GM12873 (cell line): ENCODE measurements around the gene HACD1.

Experiments
- CTCF ChIP-seq: IDR thresholded peaks from 2 replicates; pipeline ENCODE4 v1.5.1; 2012; ENCODE audit warnings: low read depth, mild to moderate bottlenecking, moderate library complexity, low read length, control low read depth; ENCODE audit not compliant: insufficient read depth; ENCODE audit errors: missing control alignments

HACD1 gene

GRCh38 chr10:17659365-17659764, 42.2 kb upstream of the HACD1 start:
- no peak for TF ChIP-seq CTCF

- TF ChIP-seq CTCF = no peak
Measured at GRCh38 chr10:17657103-17657500, 39.9 kb upstream of the HACD1 start.

GRCh38 chr10:17655567-17656146, 38.5 kb upstream of the HACD1 start:
- no peak for TF ChIP-seq CTCF

GRCh38 chr10:17655009-17655408, 37.8 kb upstream of the HACD1 start:
- TF ChIP-seq CTCF = no peak

- no peak for TF ChIP-seq CTCF
Measured at GRCh38 chr10:17652585-17652984, 35.4 kb upstream of the HACD1 start.

- no peak for TF ChIP-seq CTCF
Measured at GRCh38 chr10:17651896-17652295, 34.7 kb upstream of the HACD1 start.

- TF ChIP-seq CTCF = no peak
Measured at GRCh38 chr10:17650416-17650815, 33.2 kb upstream of the HACD1 start.
